Mesenchymal stem cell (in vitro differentiated cells and primary cell): ENCODE measurements around the gene LPAR2.

Experiments used
- DNase-seq: peaks from one replicate; pipeline ENCODE4 v3.0.0-alpha.2; 2013
- H2AFZ ChIP-seq: one replicate; pipeline ENCODE4 v1.6.1; 2013; ENCODE audit warnings: low read depth, mild to moderate bottlenecking, control low read depth, inconsistent platforms, low read length, moderate library complexity
- H2AK5ac ChIP-seq: 2 replicates; pipeline ENCODE4 v1.6.1; 2013; ENCODE audit warnings: low read length, moderate library complexity, mild to moderate bottlenecking, inconsistent platforms; ENCODE audit not compliant: severe bottlenecking
- H2BK120ac ChIP-seq: one replicate; pipeline ENCODE4 v1.6.1; 2013; ENCODE audit warnings: low read depth, mild to moderate bottlenecking, inconsistent platforms, low read length, moderate library complexity
- H2BK12ac ChIP-seq, 2 experiments: one replicate each; pipeline ENCODE4 v1.6.1; 2013; ENCODE audit warnings: inconsistent platforms in 2 of 2, low read length in 2 of 2, mild to moderate bottlenecking in 2 of 2, moderate library complexity in 2 of 2, control low read depth in 1 of 2
- H2BK15ac ChIP-seq: one replicate; pipeline ENCODE4 v1.6.1; 2013; ENCODE audit warnings: mild to moderate bottlenecking, low read depth, inconsistent platforms; ENCODE audit not compliant: poor library complexity, severe bottlenecking
- H2BK5ac ChIP-seq: 2 replicates; pipeline ENCODE4 v1.6.1; 2013; ENCODE audit warnings: low read depth, mild to moderate bottlenecking, low read length, control low read depth, inconsistent platforms; ENCODE audit not compliant: poor library complexity, severe bottlenecking
- H3K14ac ChIP-seq, 2 experiments: one replicate each; pipeline ENCODE4 v1.6.1; 2013; ENCODE audit warnings: inconsistent platforms in 2 of 2, low read length in 2 of 2, control low read depth in 1 of 2, mild to moderate bottlenecking in 1 of 2, moderate library complexity in 1 of 2
- H3K18ac ChIP-seq, 2 experiments: one replicate each; pipeline ENCODE4 v1.6.1; 2013; ENCODE audit warnings: inconsistent platforms in 2 of 2, low read length in 2 of 2, control low read depth in 1 of 2, low read depth in 1 of 2, mild to moderate bottlenecking in 1 of 2
- H3K23ac ChIP-seq, 2 experiments: one replicate each; pipeline ENCODE4 v1.6.1; 2013; ENCODE audit warnings: inconsistent platforms in 2 of 2, low read length in 2 of 2, mild to moderate bottlenecking in 2 of 2, moderate library complexity in 2 of 2, control low read depth in 1 of 2
- H3K27ac ChIP-seq: 2 replicates; pipeline ENCODE4 v1.5.1; 2013; ENCODE audit warnings: mild to moderate bottlenecking, moderate library complexity, low read length, control low read depth, inconsistent platforms; ENCODE audit not compliant: poor library complexity, severe bottlenecking
- H3K27me3 ChIP-seq, 2 experiments: 2 replicates each; pipeline versions ENCODE4 v1.6.1 to v1.7.0; 2013; ENCODE audit warnings: low read length in 2 of 2, mild to moderate bottlenecking in 2 of 2, moderate library complexity in 2 of 2, control low read depth in 1 of 2, inconsistent platforms in 1 of 2; ENCODE audit not compliant: control insufficient read depth in 1 of 2, insufficient read depth in 1 of 2
- H3K36me3 ChIP-seq, 2 experiments: 2 replicates each; pipeline versions ENCODE4 v1.6.1 to v1.7.0; 2013; ENCODE audit warnings: low read length in 2 of 2, control low read depth in 1 of 2, inconsistent platforms in 1 of 2, low read depth in 1 of 2, mild to moderate bottlenecking in 1 of 2; ENCODE audit not compliant: insufficient read depth in 2 of 2, control insufficient read depth in 1 of 2
- H3K4ac ChIP-seq, 2 experiments: one replicate each; pipeline ENCODE4 v1.6.1; 2013; ENCODE audit warnings: inconsistent platforms in 2 of 2, low read length in 2 of 2, mild to moderate bottlenecking in 2 of 2, moderate library complexity in 2 of 2, control low read depth in 1 of 2, low read depth in 1 of 2
- H3K4me1 ChIP-seq: 2 replicates; pipeline ENCODE4 v1.6.1; 2013; ENCODE audit warnings: low read depth, low read length, control low read depth; ENCODE audit not compliant: control insufficient read depth, insufficient read depth
- H3K4me2 ChIP-seq: 2 replicates; pipeline ENCODE4 v1.6.1; 2013; ENCODE audit warnings: low read length, mild to moderate bottlenecking, inconsistent platforms; ENCODE audit not compliant: poor library complexity, severe bottlenecking
- H3K4me3 ChIP-seq, 2 experiments: 2 replicates each; pipeline versions ENCODE4 v1.5.1 to v1.7.0; 2013; ENCODE audit warnings: low read length in 2 of 2, mild to moderate bottlenecking in 2 of 2, control low read depth in 1 of 2, low read depth in 1 of 2; ENCODE audit not compliant: insufficient read depth in 1 of 2
- H3K79me1 ChIP-seq: replicated peaks from 2 replicates; pipeline ENCODE4 v1.6.1; 2013; ENCODE audit warnings: mild to moderate bottlenecking, control low read depth, low read length, inconsistent platforms; ENCODE audit not compliant: poor library complexity, severe bottlenecking
- H3K9ac ChIP-seq: 2 replicates; pipeline ENCODE4 v1.7.0; 2013; ENCODE audit warnings: mild to moderate bottlenecking, low read length, moderate library complexity
- H3K9me3 ChIP-seq: 2 replicates; pipeline ENCODE4 v1.7.0; 2013; ENCODE audit warnings: mild to moderate bottlenecking, low read length; ENCODE audit not compliant: control insufficient read depth
- H4K8ac ChIP-seq: one replicate; pipeline ENCODE4 v1.6.1; 2013; ENCODE audit warnings: inconsistent platforms, mild to moderate bottlenecking, low read length, moderate library complexity
- H4K91ac ChIP-seq: one replicate; pipeline ENCODE4 v1.6.1; 2013; ENCODE audit warnings: mild to moderate bottlenecking, low read length, inconsistent platforms
- WGBS: methylation state at CpG from one replicate; pipeline ENCODE4 v1.1.7; 2013; ENCODE audit warnings: mixed read lengths; 5-methylcytosine and 5-hydroxymethylcytosine counted together

LPAR2 gene

GRCh38 chr19:19633711-19634515, 5.9 kb upstream of the LPAR2 start:
- Histone ChIP-seq H3K9ac (no peak overlapping the region), H2BK15ac (no peak overlapping the region), H3K4ac (no peak overlapping the region), H3K4me3 (no peak overlapping the region), H3K18ac (no peak overlapping the region), H4K8ac (no peak overlapping the region), H3K4me2 (no peak overlapping the region), H3K36me3 (peaks cover 48 to 77% of the 10 kb centered on the region in 2 experiments), H3K27me3 (no peaks in the 10 kb centered on the region), H2BK12ac (no peak overlapping the region), H2AFZ (no peak overlapping the region), H3K14ac (no peak overlapping the region), H3K23ac (no peak overlapping the region), H2AK5ac (no peak overlapping the region), H2BK120ac (no peak overlapping the region), H4K91ac (no peak overlapping the region), H2BK5ac (no peak overlapping the region), H3K4me1 (peaks cover 3% of the 10 kb centered on the region), H3K27ac (no peak overlapping the region), H3K9me3 (no peaks in the 10 kb centered on the region), H3K79me1 (no peaks in the 10 kb centered on the region)
- WGBS: 97% methylated on average over 22 of the region's 22 CpGs
- no peak for DNase-seq

GRCh38 chr19:19632661-19633060, 4.6 kb upstream of the LPAR2 start:
- no peak overlapping the region for H3K23ac ChIP-seq
- H3K4me2 ChIP-seq: no peak overlapping the region
- H4K91ac ChIP-seq: no peak overlapping the region
- H2AFZ ChIP-seq: no peak overlapping the region
- no peaks in the 10 kb centered on the region for H3K79me1 ChIP-seq
- H3K9ac ChIP-seq: no peak overlapping the region
- no peak overlapping the region for H2BK120ac ChIP-seq
- H2AK5ac ChIP-seq: no peak overlapping the region
- no peak overlapping the region for H3K4ac ChIP-seq
- H2BK12ac ChIP-seq: no peak overlapping the region
- no peak overlapping the region for H3K4me3 ChIP-seq
- peaks cover 11% of the 10 kb centered on the region for H3K4me1 ChIP-seq
- WGBS: 91% methylated on average over 5 of the region's 5 CpGs
- H3K9me3 ChIP-seq: no peaks in the 10 kb centered on the region
- no peak overlapping the region for H2BK5ac ChIP-seq
- H3K36me3 ChIP-seq: peaks cover 48 to 69% of the 10 kb centered on the region in 2 experiments
- no peak overlapping the region for H4K8ac ChIP-seq
- no peak overlapping the region for H3K14ac ChIP-seq
- no peak overlapping the region for H2BK15ac ChIP-seq
- H3K18ac ChIP-seq: no peak overlapping the region
- DNase-seq: no peak
- no peaks in the 10 kb centered on the region for H3K27me3 ChIP-seq
- H3K27ac ChIP-seq: no peak overlapping the region

- Histone ChIP-seq H3K14ac (no peak overlapping the region), H2AFZ (no peak overlapping the region), H3K27me3 (peaks cover 0 to 6% of the 10 kb centered on the region in 2 experiments), H3K4ac (no peak overlapping the region), H3K79me1 (no peaks in the 10 kb centered on the region), H4K91ac (no peak overlapping the region), H3K36me3 (peaks cover 41 to 63% of the 10 kb centered on the region in 2 experiments), H2BK5ac (no peak overlapping the region), H3K4me3 (no peak overlapping the region), H2BK12ac (no peak overlapping the region), H2BK15ac (no peak overlapping the region), H2AK5ac (no peak overlapping the region), H3K9me3 (no peaks in the 10 kb centered on the region), H4K8ac (no peak overlapping the region), H3K9ac (no peak overlapping the region), H3K18ac (no peak overlapping the region), H3K27ac (no peak overlapping the region), H2BK120ac (no peak overlapping the region), H3K23ac (no peak overlapping the region), H3K4me2 (no peak overlapping the region), H3K4me1 (peaks cover 20% of the 10 kb centered on the region)
- no peak for DNase-seq
- WGBS: 93% methylated on average over 5 of the region's 7 CpGs
These were observed 3.3 kb upstream of the LPAR2 start for GRCh38 chr19:19631346-19631745.

GRCh38 chr19:19630426-19630825, 2.4 kb upstream of the LPAR2 start:
- Histone ChIP-seq H3K27ac (no peak overlapping the region), H2BK12ac (no peak overlapping the region), H3K9me3 (no peaks in the 10 kb centered on the region), H4K8ac (no peak overlapping the region), H2BK5ac (no peak overlapping the region), H4K91ac (no peak overlapping the region), H3K14ac (no peak overlapping the region), H3K79me1 (no peaks in the 10 kb centered on the region), H3K36me3 (peaks cover 37 to 59% of the 10 kb centered on the region in 2 experiments), H3K4me2 (no peak overlapping the region), H2AFZ (no peak overlapping the region), H3K4me1 (peaks cover 20% of the 10 kb centered on the region), H3K27me3 (peaks cover 0 to 6% of the 10 kb centered on the region in 2 experiments), H3K4ac (no peak overlapping the region), H3K4me3 (no peak overlapping the region), H2AK5ac (no peak overlapping the region), H3K18ac (no peak overlapping the region), H3K23ac (no peak overlapping the region), H2BK15ac (no peak overlapping the region), H3K9ac (no peak overlapping the region), H2BK120ac (no peak overlapping the region)
- DNase-seq: no peak
- WGBS: 88% methylated on average over 2 of the region's 2 CpGs
